Hepatocyte (in vitro differentiated cells): ENCODE results near the gene SLC25A45. TPM values are rescaled to one million over a fixed set of nuclear protein-coding genes. Genes with fewer than 3 reads are reported as not detected.

ENCODE experiments used
- DNase-seq: peaks from one replicate; pipeline ENCODE4 v3.0.0-alpha.2; 2016; ENCODE audit warnings: low spot score
- H2AFZ ChIP-seq: fragments of 200-600 bp; sonication (generic); 2 replicates; pipeline ENCODE4 v1.6.0; 2016; ENCODE audit warnings: antibody characterized with exemption, mild to moderate bottlenecking
- H3K27ac ChIP-seq: fragments of 200-600 bp; sonication (generic); 2 replicates; pipeline ENCODE4 v1.5.1; 2016; ENCODE audit warnings: mild to moderate bottlenecking
- H3K27me3 ChIP-seq: fragments of 200-600 bp; sonication (generic); 2 replicates; pipeline ENCODE4 v1.6.1; 2016
- H3K36me3 ChIP-seq: fragments of 200-600 bp; sonication (generic); replicated peaks from 2 replicates; pipeline ENCODE4 v1.5.1; 2016; ENCODE audit warnings: low read depth; ENCODE audit not compliant: insufficient read depth
- H3K4me1 ChIP-seq: fragments of 200-600 bp; sonication (generic); 2 replicates; pipeline ENCODE4 v1.5.1; 2016; ENCODE audit warnings: mild to moderate bottlenecking, moderate library complexity; ENCODE audit not compliant: insufficient read depth
- H3K4me2 ChIP-seq: fragments of 200-600 bp; sonication (generic); 2 replicates; pipeline ENCODE4 v1.6.0; 2016
- H3K4me3 ChIP-seq: fragments of 200-600 bp; sonication (generic); 2 replicates; pipeline ENCODE4 v1.5.1; 2016; ENCODE audit warnings: mild to moderate bottlenecking
- H3K79me2 ChIP-seq: fragments of 200-600 bp; sonication (generic); 2 replicates; pipeline ENCODE4 v1.6.0; 2017; ENCODE audit warnings: mild to moderate bottlenecking
- H3K9me2 ChIP-seq: fragments of 200-600 bp; sonication (generic); replicated peaks from 2 replicates; pipeline ENCODE4 v1.6.0; 2017; ENCODE audit warnings: mild to moderate bottlenecking; ENCODE audit not compliant: insufficient read depth
- H3K9me3 ChIP-seq: fragments of 200-600 bp; sonication (generic); 2 replicates; pipeline ENCODE4 v1.5.1; 2016; ENCODE audit warnings: low read depth, mild to moderate bottlenecking
- H4K20me1 ChIP-seq: fragments of 200-600 bp; sonication (generic); 2 replicates; pipeline ENCODE4 v1.6.0; 2016; ENCODE audit warnings: mild to moderate bottlenecking; ENCODE audit not compliant: insufficient read depth, poor library complexity, severe bottlenecking
- EZH2 ChIP-seq: fragments of 200-600 bp; sonication (generic); IDR thresholded peaks from 2 replicates; pipeline ENCODE4 v1.6.1; 2016; ENCODE audit warnings: antibody characterized with exemption, mild to moderate bottlenecking, borderline replicate concordance
- EZH2phosphoT487 ChIP-seq: fragments of 200-600 bp; sonication (generic); IDR thresholded peaks from one replicate; pipeline ENCODE4 v1.6.1; 2018; ENCODE audit warnings: antibody characterized with exemption, mild to moderate bottlenecking, low read depth, moderate library complexity; ENCODE audit not compliant: unreplicated experiment, severe bottlenecking
- WGBS: methylation state at CpG from one replicate; pipeline ENCODE4 v1.1.6; 2016; ENCODE audit warnings: low lambda C conversion rate; ENCODE audit errors: missing lambda C conversion rate; 5-methylcytosine and 5-hydroxymethylcytosine counted together
- polyA plus RNA-seq: library from polyadenylated mRNA; unstranded; fragments of >200 nt; fragmentation: Nextera tagmentation; extraction: Ambion mirVana; gene quantifications from 2 replicates; pipeline ENCODE4 v1.2.1, GENCODE V29; 2016
- total RNA-seq: library from RNA; depleted of rRNA; stranded (reverse); fragments of >200 nt; gene quantifications from 2 replicates; pipeline ENCODE4 v1.2.3, GENCODE V29; 2014
- TF ChIP-seq, protein P1 (sequence below): fragments of 200-600 bp; sonication (generic); IDR thresholded peaks from 2 replicates; pipeline ENCODE4 v1.5.1; 2016; ENCODE audit warnings: antibody characterized with exemption, mild to moderate bottlenecking; ENCODE audit not compliant: poor library complexity

The SLC25A45 gene
- total and polyA plus RNA-seq, 2 experiments from 2014 or later, result 8.8 to 13.9 TPM

DNA sequence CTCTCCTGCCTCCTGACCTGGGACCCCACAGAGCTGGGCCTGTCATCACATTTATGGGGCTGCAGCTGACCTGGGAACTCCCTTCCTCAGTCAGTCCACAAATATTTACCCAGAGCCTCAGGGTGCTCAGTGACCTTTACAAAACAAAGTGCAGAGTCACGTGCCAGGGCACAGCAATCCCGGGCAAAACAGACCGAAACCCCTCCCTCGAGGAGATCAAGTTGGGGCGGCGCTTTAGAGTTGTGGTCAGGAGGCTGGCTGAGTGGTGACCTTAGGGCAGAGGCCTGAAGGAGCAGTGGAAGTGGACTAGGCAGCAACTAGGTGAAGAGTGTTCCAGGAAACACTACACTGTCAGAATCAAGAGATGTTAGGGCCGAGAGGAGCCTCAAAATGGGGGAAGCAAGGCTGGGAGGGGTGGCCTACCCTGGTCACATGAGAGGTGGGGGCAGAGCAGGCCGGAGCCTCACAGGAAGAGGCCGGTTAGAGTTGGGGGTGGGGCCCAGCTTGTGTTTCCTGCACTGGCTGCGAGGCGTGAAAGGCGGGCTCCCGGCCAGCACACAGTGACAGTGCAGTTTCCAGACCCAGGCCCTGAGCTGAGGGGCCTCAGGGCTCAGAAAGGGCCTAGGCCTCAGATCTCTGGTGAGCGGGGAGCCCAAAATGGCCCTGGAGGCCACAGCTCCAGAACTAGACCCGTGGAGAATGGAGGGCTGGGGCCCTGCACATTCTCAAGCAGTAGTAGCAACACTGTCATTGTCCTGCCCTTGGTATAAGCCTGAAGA, 36.4 kb upstream of the SLC25A45 start:
- Histone ChIP-seq H3K79me2 (peaks cover 55% of the 10 kb centered on the region), H3K4me3 (peak overlapping the region; percentile 18), H3K4me2 (peak overlapping the region; percentile 91), H3K9me3 (no peaks in the 10 kb centered on the region), H4K20me1 (peaks cover 11% of the 10 kb centered on the region), H3K27me3 (no peaks in the 10 kb centered on the region), H3K4me1 (peaks cover 48% of the 10 kb centered on the region), H2AFZ (no peak overlapping the region), H3K27ac (peak overlapping the region; percentile 100), H3K9me2 (no peaks in the 10 kb centered on the region), H3K36me3 (no peaks in the 10 kb centered on the region)
- 4% methylated on average over 15 of the region's 15 CpGs for WGBS
- TF ChIP-seq, protein P1, sequence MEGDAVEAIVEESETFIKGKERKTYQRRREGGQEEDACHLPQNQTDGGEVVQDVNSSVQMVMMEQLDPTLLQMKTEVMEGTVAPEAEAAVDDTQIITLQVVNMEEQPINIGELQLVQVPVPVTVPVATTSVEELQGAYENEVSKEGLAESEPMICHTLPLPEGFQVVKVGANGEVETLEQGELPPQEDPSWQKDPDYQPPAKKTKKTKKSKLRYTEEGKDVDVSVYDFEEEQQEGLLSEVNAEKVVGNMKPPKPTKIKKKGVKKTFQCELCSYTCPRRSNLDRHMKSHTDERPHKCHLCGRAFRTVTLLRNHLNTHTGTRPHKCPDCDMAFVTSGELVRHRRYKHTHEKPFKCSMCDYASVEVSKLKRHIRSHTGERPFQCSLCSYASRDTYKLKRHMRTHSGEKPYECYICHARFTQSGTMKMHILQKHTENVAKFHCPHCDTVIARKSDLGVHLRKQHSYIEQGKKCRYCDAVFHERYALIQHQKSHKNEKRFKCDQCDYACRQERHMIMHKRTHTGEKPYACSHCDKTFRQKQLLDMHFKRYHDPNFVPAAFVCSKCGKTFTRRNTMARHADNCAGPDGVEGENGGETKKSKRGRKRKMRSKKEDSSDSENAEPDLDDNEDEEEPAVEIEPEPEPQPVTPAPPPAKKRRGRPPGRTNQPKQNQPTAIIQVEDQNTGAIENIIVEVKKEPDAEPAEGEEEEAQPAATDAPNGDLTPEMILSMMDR, result no peak
- no peak for TF ChIP-seq EZH2
- TF ChIP-seq EZH2phosphoT487, result no peak
- DNase-seq, result peak; percentile 97

DNA sequence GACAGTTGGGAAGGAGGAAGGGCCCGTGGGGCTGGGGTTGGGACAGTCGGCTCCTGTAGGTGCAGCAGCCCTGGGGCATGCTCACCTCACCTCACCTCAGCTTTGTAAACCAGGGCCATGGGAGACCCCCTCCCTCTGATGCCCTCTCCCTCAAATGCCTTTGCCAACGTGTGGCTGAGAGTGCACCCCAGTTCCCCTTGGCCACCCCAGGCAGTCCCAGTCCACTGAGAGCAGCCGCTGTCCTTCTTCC, 35.9 kb upstream of the SLC25A45 start:
- H3K4me3 ChIP-seq, result no peak overlapping the region
- H3K4me1 ChIP-seq, result peaks cover 48% of the 10 kb centered on the region
- 17% methylated on average over 2 of the region's 4 CpGs for WGBS

DNA sequence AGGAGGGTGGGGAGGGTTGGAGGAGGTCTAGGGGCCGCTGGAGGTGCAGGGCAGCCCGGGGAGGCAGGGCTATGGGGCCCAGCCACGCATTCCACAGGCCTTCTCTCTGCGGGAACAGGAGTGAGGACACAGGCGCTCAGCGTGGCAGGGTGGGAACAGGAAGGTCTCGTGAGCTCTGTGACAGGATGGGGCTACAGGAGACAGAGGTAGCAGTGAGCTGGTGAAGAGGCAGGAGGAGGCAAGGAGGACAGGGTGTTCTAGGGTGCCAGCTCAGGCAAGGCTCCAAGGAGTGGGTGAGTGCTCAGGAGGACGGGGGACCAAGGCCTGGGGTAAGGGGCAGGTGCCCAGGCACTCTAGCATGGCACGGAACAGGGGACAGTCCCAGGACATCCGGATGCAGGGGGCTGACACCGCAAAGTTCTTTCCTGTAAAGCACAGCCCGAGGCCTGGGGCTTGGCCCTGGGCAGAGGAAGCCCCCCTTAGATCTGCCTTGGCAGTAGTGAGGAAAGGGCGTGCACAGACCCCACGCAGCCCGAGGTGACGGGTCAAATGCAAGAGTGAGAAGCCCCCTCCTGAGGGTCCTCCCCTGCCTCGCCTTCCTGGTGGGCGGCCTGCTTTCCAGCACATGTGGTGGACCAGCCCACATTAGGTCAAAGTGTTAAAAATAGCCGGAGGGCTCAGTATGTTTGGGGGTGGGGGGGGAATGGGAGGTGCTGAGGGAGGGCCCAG, 35.4 kb upstream of the SLC25A45 start:
- Histone ChIP-seq H3K27ac (peak overlapping the region; percentile 100), H2AFZ (no peak overlapping the region), H3K79me2 (peaks cover 45% of the 10 kb centered on the region), H3K4me2 (peak overlapping the region; percentile 91), H3K9me3 (no peaks in the 10 kb centered on the region), H3K9me2 (no peaks in the 10 kb centered on the region), H4K20me1 (peaks cover under 1% of the 10 kb centered on the region), H3K4me3 (no peak overlapping the region), H3K27me3 (no peaks in the 10 kb centered on the region), H3K4me1 (peaks cover 48% of the 10 kb centered on the region), H3K36me3 (no peaks in the 10 kb centered on the region)
- WGBS, result 36% methylated on average over 19 of the region's 19 CpGs
- TF ChIP-seq, protein P1, result no peak
- TF ChIP-seq EZH2phosphoT487 (no peak), EZH2 (no peak)
- DNase-seq, result peak; percentile 74

More for the DNA sequence above, 35.9 kb upstream of the SLC25A45 start:
- DNase-seq, result no peak
- Histone ChIP-seq H3K36me3 (no peaks in the 10 kb centered on the region), H3K4me2 (peak overlapping the region; percentile 91), H4K20me1 (peaks cover 6% of the 10 kb centered on the region), H3K27me3 (no peaks in the 10 kb centered on the region), H2AFZ (no peak overlapping the region), H3K9me2 (no peaks in the 10 kb centered on the region), H3K9me3 (no peaks in the 10 kb centered on the region), H3K27ac (peak overlapping the region; percentile 100), H3K79me2 (peaks cover 50% of the 10 kb centered on the region)
- no peak for TF ChIP-seq EZH2phosphoT487
- TF ChIP-seq, protein P1, result no peak
- no peak for TF ChIP-seq EZH2
